HCT116 (cell line): ENCODE results near the gene KAT6B. TPM values are rescaled to one million over a fixed set of nuclear protein-coding genes. Genes with fewer than 3 reads are reported as not detected.

Experiments used
- ATAC-seq: fragments of 200-7000 bp; cut with Tn5 transposase; 2 replicates; pipeline ENCODE4 v1.9.1; 2020; ENCODE audit warnings: mild to moderate bottlenecking, moderate library complexity
- BruUV-seq: library from RNA; stranded (reverse); fragments of 400-500 nt; replicated peaks from 2 replicates; lab custom pipeline; 2021; lab: Mats Ljungman, UMichigan
- CTCF ChIA-PET: fragments of 300-600 bp; sonication (Branson Sonifier 250); formaldehyde crosslinking; loops from one replicate; lab custom pipeline; 2021; ENCODE audit warnings: antibody characterized with exemption; lab: Charles Lee
- POLR2A ChIA-PET: fragments of 300-600, 350-600 bp; sonication (Branson Sonifier 250); formaldehyde crosslinking; loops from one replicate; lab custom pipeline; 2021; ENCODE audit warnings: antibody characterized with exemption; lab: Charles Lee
- RAD21 ChIA-PET, 2 experiments: fragments of 300-600 bp; sonication (Branson Sonifier 250); formaldehyde crosslinking; loops; one replicate each; lab custom pipeline; 2023; ENCODE audit warnings: low total read pairs in 2 of 2; ENCODE audit not compliant: uncharacterized antibody in 2 of 2, unreplicated experiment in 2 of 2, low non-redundant PET in 1 of 2; lab: Charles Lee
- DNase-seq: peaks from one replicate; pipeline ENCODE4 v3.0.0-alpha.2; 2010; ENCODE audit warnings: low read depth, low spot score
- H2AFZ ChIP-seq: fragments of 200-600 bp; shearing (Covaris generic), sonication (generic); 2 replicates; pipeline ENCODE4 v1.6.1; 2017; ENCODE audit warnings: low read depth, mixed run types, mixed read lengths, antibody characterized with exemption, low read length; ENCODE audit not compliant: poor library complexity, severe bottlenecking
- H3K27ac ChIP-seq: 2 replicates; pipeline ENCODE4 v1.5.1; 2012; ENCODE audit warnings: low read depth, low read length
- H3K27me3 ChIP-seq: fragments of 200-600 bp; sonication (generic); 2 replicates; pipeline ENCODE4 v1.6.1; 2016; ENCODE audit warnings: mixed run types, low read length, mixed read lengths; ENCODE audit not compliant: insufficient read depth
- H3K36me3 ChIP-seq, 2 experiments: fragments of 200-500 bp in 1 of 2; fragments of 200-600 bp in 1 of 2; sonication (Bioruptor generic) in 1 of 2; sonication (generic) in 1 of 2; 2 replicates each; pipeline versions ENCODE4 v1.5.1 to v1.6.1; 2014 to 2016; ENCODE audit warnings: low read length in 2 of 2, inconsistent platforms in 1 of 2, mixed read lengths in 1 of 2, mixed run types in 1 of 2; ENCODE audit not compliant: insufficient read depth in 2 of 2, control insufficient read depth in 1 of 2
- H3K4me1 ChIP-seq, 2 experiments: fragments of 200-600 bp in 1 of 2; sonication (generic) in 1 of 2; 2 replicates each; pipeline versions ENCODE4 v1.5.1 to v1.6.1; 2012 to 2017; ENCODE audit warnings: low read length in 2 of 2, inconsistent platforms in 1 of 2, mild to moderate bottlenecking in 1 of 2, mixed read lengths in 1 of 2, mixed run types in 1 of 2, moderate library complexity in 1 of 2; ENCODE audit not compliant: insufficient read depth in 2 of 2, control insufficient read depth in 1 of 2
- H3K4me2 ChIP-seq: fragments of 200-600 bp; sonication (generic); 2 replicates; pipeline ENCODE4 v1.6.1; 2017; ENCODE audit warnings: mixed run types, low read length, mixed read lengths
- H3K4me3 ChIP-seq, 2 experiments: fragments of 200-600 bp in 1 of 2; sonication (generic) in 1 of 2; replicated peaks in 1 of 2; 2 replicates each; pipeline ENCODE4 v1.5.1; 2011 to 2016; ENCODE audit warnings: low read length in 2 of 2, control low read depth in 1 of 2, low read depth in 1 of 2, mild to moderate bottlenecking in 1 of 2, mixed read lengths in 1 of 2, mixed run types in 1 of 2
- H3K79me2 ChIP-seq: fragments of 200-600 bp; sonication (generic); 2 replicates; pipeline ENCODE4 v1.6.1; 2017; ENCODE audit warnings: mild to moderate bottlenecking, mixed run types, low read length, moderate library complexity, mixed read lengths; ENCODE audit not compliant: insufficient read depth
- H3K9ac ChIP-seq: fragments of 200-600 bp; sonication (generic); 2 replicates; pipeline ENCODE4 v1.6.1; 2016; ENCODE audit warnings: low read length, mixed read lengths
- H3K9me2 ChIP-seq: fragments of 200-600 bp; sonication (generic), shearing (Covaris generic); 2 replicates; pipeline ENCODE4 v1.6.1; 2017; ENCODE audit warnings: mixed run types, mild to moderate bottlenecking, moderate library complexity; ENCODE audit not compliant: insufficient read depth
- H3K9me3 ChIP-seq, 2 experiments: fragments of 200-500 bp in 1 of 2; fragments of 200-600 bp in 1 of 2; sonication (Bioruptor generic) in 1 of 2; sonication (generic) in 1 of 2; 2 replicates each; pipeline ENCODE4 v1.6.1; 2014 to 2017; ENCODE audit warnings: low read length in 2 of 2, mixed read lengths in 2 of 2, inconsistent platforms in 1 of 2, low read depth in 1 of 2, mild to moderate bottlenecking in 1 of 2, mixed run types in 1 of 2, moderate library complexity in 1 of 2; ENCODE audit not compliant: control insufficient read depth in 1 of 2, insufficient read depth in 1 of 2
- H4K20me1 ChIP-seq: fragments of 200-600 bp; sonication (generic), shearing (Covaris generic); 2 replicates; pipeline ENCODE4 v1.6.1; 2017; ENCODE audit warnings: mixed run types, mild to moderate bottlenecking, moderate library complexity; ENCODE audit not compliant: insufficient read depth
- CBX3 ChIP-seq: IDR thresholded peaks from 2 replicates; pipeline ENCODE4 v1.6.1; 2012; ENCODE audit warnings: low read depth
- CEBPB ChIP-seq: IDR thresholded peaks from 2 replicates; pipeline ENCODE4 v1.6.1; 2012; ENCODE audit warnings: low read depth
- CTCF ChIP-seq, 3 experiments: fragments of 200-600 bp in 1 of 3; sonication (generic) in 1 of 3; IDR thresholded peaks in 2 of 3; conservative IDR thresholded peaks in 1 of 3; 2 replicates each; pipeline ENCODE4 v1.5.1; 2012 to 2017; ENCODE audit warnings: low read depth in 2 of 3, low read length in 2 of 3, antibody characterized with exemption in 1 of 3, borderline replicate concordance in 1 of 3, control low read depth in 1 of 3, mild to moderate bottlenecking in 1 of 3, mixed read lengths in 1 of 3, mixed run types in 1 of 3, moderate library complexity in 1 of 3; ENCODE audit not compliant: insufficient read depth in 1 of 3
- EGR1 ChIP-seq: IDR thresholded peaks from 2 replicates; pipeline ENCODE4 v1.6.1; 2012; ENCODE audit warnings: low read depth
- EZH2 ChIP-seq: fragments of 200-600 bp; sonication (generic); IDR thresholded peaks from 2 replicates; pipeline ENCODE4 v1.6.1; 2017; ENCODE audit warnings: antibody characterized with exemption, mixed run types
- EZH2phosphoT487 ChIP-seq: fragments of 200-600 bp; IDR thresholded peaks from 2 replicates; pipeline ENCODE4 v1.6.1; 2018; ENCODE audit warnings: antibody characterized with exemption, borderline replicate concordance
- POLR2A ChIP-seq: IDR thresholded peaks from 2 replicates; pipeline ENCODE4 v1.7.0; 2011; ENCODE audit warnings: borderline replicate concordance; ENCODE audit not compliant: insufficient read depth, insufficient read length; ENCODE audit errors: extremely low read depth
- POLR2AphosphoS5 ChIP-seq: IDR thresholded peaks from 2 replicates; pipeline ENCODE4 v1.6.1; 2011; ENCODE audit warnings: mild to moderate bottlenecking, low read depth, low read length, moderate library complexity
- SIN3A ChIP-seq: IDR thresholded peaks from 2 replicates; pipeline ENCODE4 v1.6.1; 2012; ENCODE audit warnings: low read depth
- SP1 ChIP-seq: IDR thresholded peaks from 2 replicates; pipeline ENCODE4 v1.6.1; 2012; ENCODE audit warnings: low read depth
- TCF7L2 ChIP-seq: IDR thresholded peaks from 2 replicates; pipeline ENCODE4 v1.7.0; 2011; ENCODE audit warnings: borderline replicate concordance, inconsistent platforms; ENCODE audit not compliant: insufficient read depth, insufficient read length; ENCODE audit errors: extremely low read depth
- YY1 ChIP-seq: IDR thresholded peaks from 2 replicates; pipeline ENCODE4 v1.6.1; 2011; ENCODE audit warnings: low read length, low read depth, moderate library complexity, mild to moderate bottlenecking; ENCODE audit not compliant: insufficient replicate concordance; ENCODE audit errors: extremely low read depth
- ZNF274 ChIP-seq: fragments of 200-500 bp; sonication (Bioruptor generic); IDR thresholded peaks from 2 replicates; pipeline ENCODE4 v1.6.1; 2014; ENCODE audit warnings: mild to moderate bottlenecking, low read depth, low read length, inconsistent platforms
- intact Hi-C: fragments of 100-400 bp; cut with micrococcal nuclease; formaldehyde crosslinking; loops from 2 replicates; pipeline ENCODE4 v1.10.0; 2022
- total RNA-seq: library from RNA; stranded (reverse); gene quantifications from one replicate; pipeline ENCODE4 v1.2.1, GENCODE V29; 2021; ENCODE audit not compliant: unreplicated experiment

The KAT6B gene
- total RNA-seq, 1 experiment from 2014 or later = 17.8 TPM

GRCh38 chr10:75021379-75022249 lies 195.2 kb downstream of the KAT6B start:
- H3K4me2 ChIP-seq = no peak overlapping the region
- DNase-seq = no peak
- TF ChIP-seq POLR2AphosphoS5 = no peak
- no peak for TF ChIP-seq SIN3A
- TF ChIP-seq CTCF (IDR thresholded peaks at IDR 0.05 in 2 of 3, conservative IDR thresholded peaks at IDR 0.05 in 1 of 3; ENCODE audit: borderline replicate concordance in 1 of 3, insufficient read depth in 1 of 3, low read depth in 2 of 3, low read length in 2 of 3) = no peak
- TF ChIP-seq CBX3 = no peak
- TF ChIP-seq, all 23 proteins: peak for 0
- Histone ChIP-seq H2AFZ (no peak overlapping the region), H3K9me3 (no peaks in the 10 kb centered on the region), H3K27me3 (no peaks in the 10 kb centered on the region), H3K36me3 (no peaks in the 10 kb centered on the region), H3K9ac (no peak overlapping the region), H3K4me1 (no peaks in the 10 kb centered on the region), H3K9me2 (no peaks in the 10 kb centered on the region), H3K79me2 (no peaks in the 10 kb centered on the region), H3K4me3 (no peak overlapping the region), H3K27ac (no peak overlapping the region), H4K20me1 (no peaks in the 10 kb centered on the region)
- CTCF ChIA-PET = interaction anchor here (1.0 to 1.3 kb wide), 2 partner anchors 11 to 778 kb away, joined by 3 to 4 read pairs; no protein-coding TSS in a partner anchor
- intact Hi-C loops = loop anchor here (1.0 to 5.0 kb wide), 3 partner anchors 81 to 777 kb away; no protein-coding TSS in a partner anchor
- no TSS peak for BruUV-seq
- RAD21 ChIA-PET = interaction anchor here in 1 of 2 experiments (0.6 kb wide), 1 partner anchor 76 kb away, joined by 3 read pairs; no protein-coding TSS in a partner anchor
- POLR2A ChIA-PET = no interaction called here
- no peak for ATAC-seq

GRCh38 chr10:75023074-75023473 lies 196.7 kb downstream of the KAT6B start:
- ChIA-PET CTCF (no interaction called here), RAD21 (no interaction called here), POLR2A (no interaction called here)
- Histone ChIP-seq H3K27ac (no peak overlapping the region), H4K20me1 (no peaks in the 10 kb centered on the region), H3K79me2 (no peaks in the 10 kb centered on the region), H3K4me3 (no peak overlapping the region), H3K27me3 (no peaks in the 10 kb centered on the region), H3K9ac (no peak overlapping the region), H3K4me2 (no peak overlapping the region), H3K36me3 (no peaks in the 10 kb centered on the region), H2AFZ (no peak overlapping the region), H3K9me2 (no peaks in the 10 kb centered on the region), H3K9me3 (no peaks in the 10 kb centered on the region), H3K4me1 (no peaks in the 10 kb centered on the region)
- no peak for DNase-seq
- no TSS peak for BruUV-seq
- no peak for ATAC-seq
- intact Hi-C loops = loop anchor here (5.0 kb wide), 1 partner anchor 79 kb away; no protein-coding TSS in a partner anchor
- TF ChIP-seq SP1 = no peak
- TF ChIP-seq POLR2A = no peak
- no peak for TF ChIP-seq EGR1
- TF ChIP-seq YY1 = no peak
- no peak for TF ChIP-seq CEBPB
- TF ChIP-seq SIN3A = no peak
- TF ChIP-seq CTCF (IDR thresholded peaks at IDR 0.05 in 2 of 3, conservative IDR thresholded peaks at IDR 0.05 in 1 of 3; ENCODE audit: borderline replicate concordance in 1 of 3, insufficient read depth in 1 of 3, low read depth in 2 of 3, low read length in 2 of 3) = no peak
- no peak for TF ChIP-seq EZH2
- no peak for TF ChIP-seq EZH2phosphoT487
- no peak for TF ChIP-seq TCF7L2
- no peak for TF ChIP-seq POLR2AphosphoS5
- no peak for TF ChIP-seq ZNF274
